Osteocyte (in vitro differentiated cells): ENCODE results near the gene GPR55. TPM values are rescaled to one million over a fixed set of nuclear protein-coding genes. Genes with fewer than 3 reads are reported as not detected.

Experiments
- DNase-seq: peaks from one replicate; pipeline ENCODE4 v3.0.0; 2021; ENCODE audit warnings: mixed read lengths; ENCODE audit not compliant: unreplicated experiment; ENCODE audit errors: extremely low spot score
- H3K27ac Mint-ChIP-seq: one replicate; pipeline ENCODE4 v1.8.0; 2021; ENCODE audit warnings: mild to moderate bottlenecking, mixed read lengths; ENCODE audit not compliant: unreplicated experiment
- H3K27me3 Mint-ChIP-seq: one replicate; pipeline ENCODE4 v1.8.0; 2021; ENCODE audit warnings: mixed read lengths; ENCODE audit not compliant: unreplicated experiment
- H3K36me3 Mint-ChIP-seq: one replicate; pipeline ENCODE4 v1.8.0; 2021; ENCODE audit warnings: mixed read lengths; ENCODE audit not compliant: unreplicated experiment
- H3K4me1 Mint-ChIP-seq: one replicate; pipeline ENCODE4 v1.8.0; 2021; ENCODE audit warnings: mixed read lengths; ENCODE audit not compliant: unreplicated experiment
- H3K4me3 Mint-ChIP-seq: one replicate; pipeline ENCODE4 v1.8.0; 2021; ENCODE audit warnings: mild to moderate bottlenecking, moderate library complexity, mixed read lengths; ENCODE audit not compliant: unreplicated experiment
- H3K9me3 Mint-ChIP-seq: one replicate; pipeline ENCODE4 v1.8.0; 2021; ENCODE audit warnings: mixed read lengths; ENCODE audit not compliant: unreplicated experiment
- total RNA-seq: library from RNA; stranded (reverse); gene quantifications from 2 replicates; pipeline ENCODE4 v1.2.1, GENCODE V29; 2021
- TF ChIP-seq, protein P1 (sequence below): fragments of 200-600 bp; sonication (generic); IDR thresholded peaks from 2 replicates; pipeline ENCODE4 v1.5.0; 2021; ENCODE audit warnings: antibody characterized with exemption, mild to moderate bottlenecking, moderate library complexity

GPR55 gene
- total RNA-seq, 1 donor from 2014 or later = not detected

DNA sequence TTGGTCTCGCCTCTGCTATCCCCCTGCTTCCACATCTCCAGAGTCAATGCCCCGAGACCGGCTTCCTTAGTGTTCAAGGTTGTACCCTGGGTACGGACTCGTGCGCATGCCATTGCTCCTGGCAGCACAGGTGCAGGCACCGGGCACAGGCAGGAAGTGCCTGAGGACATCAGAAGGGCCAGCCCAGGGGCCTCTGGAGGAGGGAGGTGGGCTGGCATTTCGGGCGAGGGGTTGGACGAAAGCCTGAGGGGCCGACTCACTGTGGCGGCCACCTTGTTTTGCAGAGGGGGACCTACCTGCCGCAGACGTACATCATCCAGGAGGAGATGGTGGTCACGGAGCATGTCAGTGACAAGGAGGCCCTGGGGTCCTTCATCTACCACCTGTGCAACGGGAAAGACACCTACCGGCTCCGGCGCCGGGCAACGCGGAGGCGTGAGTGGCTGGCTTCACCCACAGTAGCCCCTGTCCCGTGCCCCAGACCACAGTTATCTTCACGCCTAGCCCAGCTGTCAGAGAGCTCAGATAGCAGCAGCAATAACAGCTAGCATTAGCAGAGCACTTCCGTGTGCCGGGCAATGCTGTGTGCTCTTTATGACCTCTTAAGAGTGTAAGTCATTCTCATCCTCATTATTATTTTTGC, 47.8 kb downstream of the GPR55 start:
- H3K36me3 Mint-ChIP-seq = peaks cover 31% of the 10 kb centered on the region
- H3K4me1 Mint-ChIP-seq = peaks cover 3% of the 10 kb centered on the region
- TF ChIP-seq, protein P1, sequence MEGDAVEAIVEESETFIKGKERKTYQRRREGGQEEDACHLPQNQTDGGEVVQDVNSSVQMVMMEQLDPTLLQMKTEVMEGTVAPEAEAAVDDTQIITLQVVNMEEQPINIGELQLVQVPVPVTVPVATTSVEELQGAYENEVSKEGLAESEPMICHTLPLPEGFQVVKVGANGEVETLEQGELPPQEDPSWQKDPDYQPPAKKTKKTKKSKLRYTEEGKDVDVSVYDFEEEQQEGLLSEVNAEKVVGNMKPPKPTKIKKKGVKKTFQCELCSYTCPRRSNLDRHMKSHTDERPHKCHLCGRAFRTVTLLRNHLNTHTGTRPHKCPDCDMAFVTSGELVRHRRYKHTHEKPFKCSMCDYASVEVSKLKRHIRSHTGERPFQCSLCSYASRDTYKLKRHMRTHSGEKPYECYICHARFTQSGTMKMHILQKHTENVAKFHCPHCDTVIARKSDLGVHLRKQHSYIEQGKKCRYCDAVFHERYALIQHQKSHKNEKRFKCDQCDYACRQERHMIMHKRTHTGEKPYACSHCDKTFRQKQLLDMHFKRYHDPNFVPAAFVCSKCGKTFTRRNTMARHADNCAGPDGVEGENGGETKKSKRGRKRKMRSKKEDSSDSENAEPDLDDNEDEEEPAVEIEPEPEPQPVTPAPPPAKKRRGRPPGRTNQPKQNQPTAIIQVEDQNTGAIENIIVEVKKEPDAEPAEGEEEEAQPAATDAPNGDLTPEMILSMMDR = no peak
- H3K27me3 Mint-ChIP-seq = no peaks in the 10 kb centered on the region
- H3K27ac Mint-ChIP-seq = no peak overlapping the region
- H3K9me3 Mint-ChIP-seq = no peaks in the 10 kb centered on the region
- H3K4me3 Mint-ChIP-seq = no peak overlapping the region
- DNase-seq = no peak

DNA sequence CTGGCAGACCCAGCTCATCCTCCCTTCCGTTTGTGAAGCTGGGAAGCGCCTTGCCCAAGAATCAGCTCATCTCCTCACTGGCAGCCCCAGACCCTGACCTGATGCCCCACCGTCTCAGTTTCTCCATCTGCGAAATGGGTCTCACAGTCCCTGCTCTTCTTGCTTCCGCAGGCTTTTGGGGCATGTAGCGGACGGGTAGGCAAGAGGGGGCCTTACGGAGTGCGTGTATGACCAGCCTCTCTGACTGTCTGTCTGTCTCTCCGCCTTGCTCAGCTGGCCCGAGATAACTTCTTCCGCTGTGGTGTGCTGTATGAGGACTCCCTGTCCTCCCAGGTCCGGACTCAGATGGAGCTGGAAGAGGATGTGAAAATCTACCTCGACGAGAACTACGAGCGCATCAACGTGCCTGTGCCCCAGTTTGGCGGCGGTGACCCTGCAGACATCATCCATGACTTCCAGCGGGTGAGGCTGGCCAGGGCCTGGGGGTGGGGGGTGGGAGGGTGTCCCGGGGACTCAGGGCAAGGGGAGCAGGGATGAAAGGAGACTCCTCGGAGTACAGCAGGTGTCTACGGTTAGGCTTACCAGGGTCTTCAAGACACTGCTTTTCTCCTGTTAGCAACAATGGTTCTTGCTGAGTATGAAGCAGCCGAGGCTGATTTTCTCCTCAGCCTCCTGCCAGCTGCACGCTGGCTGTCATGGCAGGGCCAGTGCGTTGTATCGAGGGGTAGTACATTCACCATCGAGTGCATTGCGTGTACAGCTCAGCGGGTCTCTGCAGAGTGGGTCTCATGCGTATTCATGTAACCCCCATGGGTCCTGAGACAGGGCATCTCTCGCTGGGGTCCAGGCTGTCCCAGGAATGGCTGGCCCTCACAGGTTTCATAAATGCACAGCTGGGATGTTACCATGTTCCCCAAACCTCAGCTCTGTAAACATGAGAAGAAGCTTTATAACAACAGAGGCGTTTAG, 49.4 kb downstream of the GPR55 start:
- Mint-ChIP-seq H3K4me1 (peaks cover 10% of the 10 kb centered on the region), H3K4me3 (no peak overlapping the region), H3K36me3 (peaks cover 29% of the 10 kb centered on the region), H3K27ac (no peak overlapping the region), H3K9me3 (no peaks in the 10 kb centered on the region), H3K27me3 (no peaks in the 10 kb centered on the region)
- TF ChIP-seq, protein P1 = no peak
- no peak for DNase-seq

DNA sequence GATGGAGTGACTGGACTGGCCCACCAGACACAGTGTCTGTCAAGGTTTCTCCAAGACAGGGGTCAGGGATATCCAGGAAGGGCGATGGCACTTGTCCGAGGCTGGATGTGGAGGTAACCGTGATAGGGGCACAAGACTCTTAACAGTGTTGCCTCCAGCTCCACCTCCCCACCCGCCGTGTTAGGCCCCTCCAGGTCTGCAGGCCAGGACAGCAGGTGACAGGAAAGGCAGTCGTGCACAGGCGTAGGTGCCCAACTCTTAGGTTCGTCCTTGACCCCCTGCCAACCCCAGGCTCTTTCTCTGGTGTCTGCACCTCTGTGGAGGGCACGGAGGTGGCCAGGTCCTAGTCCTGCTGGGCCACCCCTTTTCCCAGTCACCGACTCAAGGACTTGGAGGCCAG, 50.2 kb downstream of the GPR55 start:
- Mint-ChIP-seq H3K36me3 (peaks cover 29% of the 10 kb centered on the region), H3K9me3 (no peaks in the 10 kb centered on the region)

DNA sequence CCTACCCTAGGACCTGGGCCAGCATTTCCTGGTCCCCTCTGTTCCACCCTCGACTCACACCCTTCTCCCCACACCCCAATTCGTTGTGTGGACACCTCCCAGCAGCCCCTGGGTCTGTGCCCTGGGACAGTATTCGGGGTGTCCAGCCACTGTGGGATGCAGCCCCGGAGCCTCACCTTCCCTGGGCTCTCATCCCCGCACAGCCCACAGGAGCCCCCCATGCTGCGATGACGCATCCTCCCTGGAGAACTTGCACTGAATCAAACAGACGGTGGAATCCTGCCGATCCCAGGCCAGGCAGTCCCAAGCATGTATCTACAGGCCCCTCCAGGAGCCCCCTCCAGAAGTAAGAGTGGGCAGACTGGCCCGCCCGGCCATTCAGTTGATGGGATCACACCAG, 50.6 kb downstream of the GPR55 start:
- no peak for DNase-seq
- H3K9me3 Mint-ChIP-seq = no peaks in the 10 kb centered on the region
- no peak overlapping the region for H3K27ac Mint-ChIP-seq
- H3K4me1 Mint-ChIP-seq = peaks cover 21% of the 10 kb centered on the region
- no peak overlapping the region for H3K4me3 Mint-ChIP-seq
- TF ChIP-seq, protein P1 = no peak
- H3K27me3 Mint-ChIP-seq = no peaks in the 10 kb centered on the region
- peaks cover 29% of the 10 kb centered on the region for H3K36me3 Mint-ChIP-seq

More for the DNA sequence above, 50.2 kb downstream of the GPR55 start:
- no peak overlapping the region for H3K4me3 Mint-ChIP-seq
- H3K27ac Mint-ChIP-seq = no peak overlapping the region
- no peak for DNase-seq
- H3K27me3 Mint-ChIP-seq = no peaks in the 10 kb centered on the region
- TF ChIP-seq, protein P1 = no peak
- peaks cover 18% of the 10 kb centered on the region for H3K4me1 Mint-ChIP-seq
